Right lobe of liver (tissue), 4 donors: Measurements from ENCODE around the gene AKR1B1.

ENCODE experiments used
- CTCF ChIP-seq, 4 donors: fragments of 200-600 bp in 3 of 4; fragments of 450-650 bp in 1 of 4; IDR thresholded peaks; one replicate each; pipeline versions ENCODE4 v1.5.1 to v1.8.0; 2016 to 2022; ENCODE audit warnings: antibody characterized with exemption in 4 of 4, mild to moderate bottlenecking in 2 of 4
- POLR2A ChIP-seq: fragments of 450-650 bp; IDR thresholded peaks from one replicate; pipeline ENCODE4 v1.6.1; 2017; ENCODE audit warnings: antibody characterized with exemption, mild to moderate bottlenecking
- donor health status: DM: no; HTN: no; CAD: no.
- donor health status: DM: no; HTN: no; CAD: no.
- donor health status: DM: no; HTN: yes; CAD: no.

DNA sequence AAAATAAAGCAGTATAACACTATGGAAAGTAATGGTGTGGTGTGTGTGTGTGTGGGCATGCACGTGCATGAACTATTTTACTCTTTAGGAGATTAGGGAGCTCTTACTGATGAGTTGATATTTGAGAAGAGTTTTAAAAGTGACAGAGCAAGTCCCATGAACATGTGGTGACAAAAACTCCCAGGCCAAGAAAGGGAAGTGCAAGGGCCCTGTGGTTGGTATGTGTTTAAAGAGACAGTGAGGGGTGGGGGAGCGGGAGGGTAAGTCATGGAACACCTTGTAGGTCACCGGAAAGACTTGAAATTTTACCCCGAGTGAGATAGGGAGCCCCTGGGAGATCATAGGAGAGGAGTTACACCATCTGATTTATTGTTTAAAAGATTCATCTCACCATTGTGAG lies 63.3 kb downstream of the AKR1B1 start:
- TF ChIP-seq CTCF (IDR thresholded peaks at IDR 0.05) (no peak), POLR2A (no peak)
